ENCODE results near the gene PCSK5. TPM values are rescaled to one million over a fixed set of nuclear protein-coding genes. Genes with fewer than 3 reads are reported as not detected.

Gene PCSK5
- total RNA-seq, 1 experiment from 2014 or later = 0.17 TPM

- BruUV-seq (replicated peaks) = no TSS peak
- H3K4me1 ChIP-seq (ENCODE audit: insufficient read depth, low read length, poor library complexity, severe bottlenecking) = no peaks in the 10 kb centered on the region
- POLR2A ChIA-PET (ENCODE audit: low non-redundant PET) = no interaction called here
- peaks cover 31% of the 10 kb centered on the region for H3K27me3 ChIP-seq (replicated peaks; ENCODE audit: insufficient read depth, low read depth, low read length, poor library complexity)
- CTCF ChIA-PET = no interaction called here
- H3K9me3 ChIP-seq (ENCODE audit: low read depth, low read length, poor library complexity, severe bottlenecking) = no peaks in the 10 kb centered on the region
- no peak for DNase-seq (ENCODE audit: low spot score)
- TF ChIP-seq EZH2 (IDR thresholded peaks at IDR 0.05; ENCODE audit: borderline replicate concordance, low read depth, low read length, poor library complexity, severe bottlenecking) = no peak
- TF ChIP-seq, protein P1, sequence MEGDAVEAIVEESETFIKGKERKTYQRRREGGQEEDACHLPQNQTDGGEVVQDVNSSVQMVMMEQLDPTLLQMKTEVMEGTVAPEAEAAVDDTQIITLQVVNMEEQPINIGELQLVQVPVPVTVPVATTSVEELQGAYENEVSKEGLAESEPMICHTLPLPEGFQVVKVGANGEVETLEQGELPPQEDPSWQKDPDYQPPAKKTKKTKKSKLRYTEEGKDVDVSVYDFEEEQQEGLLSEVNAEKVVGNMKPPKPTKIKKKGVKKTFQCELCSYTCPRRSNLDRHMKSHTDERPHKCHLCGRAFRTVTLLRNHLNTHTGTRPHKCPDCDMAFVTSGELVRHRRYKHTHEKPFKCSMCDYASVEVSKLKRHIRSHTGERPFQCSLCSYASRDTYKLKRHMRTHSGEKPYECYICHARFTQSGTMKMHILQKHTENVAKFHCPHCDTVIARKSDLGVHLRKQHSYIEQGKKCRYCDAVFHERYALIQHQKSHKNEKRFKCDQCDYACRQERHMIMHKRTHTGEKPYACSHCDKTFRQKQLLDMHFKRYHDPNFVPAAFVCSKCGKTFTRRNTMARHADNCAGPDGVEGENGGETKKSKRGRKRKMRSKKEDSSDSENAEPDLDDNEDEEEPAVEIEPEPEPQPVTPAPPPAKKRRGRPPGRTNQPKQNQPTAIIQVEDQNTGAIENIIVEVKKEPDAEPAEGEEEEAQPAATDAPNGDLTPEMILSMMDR (conservative IDR thresholded peaks at IDR 0.05; ENCODE audit: low read depth, low read length) = no peak
- H3K27ac ChIP-seq (ENCODE audit: low read depth, low read length, poor library complexity, severe bottlenecking) = no peak overlapping the region
- no peak overlapping the region for H3K4me3 ChIP-seq (ENCODE audit: low read depth, low read length, poor library complexity, severe bottlenecking)
- no peaks in the 10 kb centered on the region for H3K36me3 ChIP-seq (ENCODE audit: insufficient read depth, low read length, poor library complexity, severe bottlenecking)
- intact Hi-C loops (cut with micrococcal nuclease; ENCODE audit: unreplicated experiment) = no loop called here
These were observed 406.3 kb downstream of the PCSK5 start for GRCh38 chr9:76296561-76297310.

- Histone ChIP-seq H3K9me3 (ENCODE audit: low read depth, low read length, poor library complexity, severe bottlenecking) (no peaks in the 10 kb centered on the region), H3K36me3 (ENCODE audit: insufficient read depth, low read length, poor library complexity, severe bottlenecking) (no peaks in the 10 kb centered on the region), H3K4me1 (ENCODE audit: insufficient read depth, low read length, poor library complexity, severe bottlenecking) (no peaks in the 10 kb centered on the region), H3K4me3 (ENCODE audit: low read depth, low read length, poor library complexity, severe bottlenecking) (no peak overlapping the region), H3K27ac (ENCODE audit: low read depth, low read length, poor library complexity, severe bottlenecking) (no peak overlapping the region), H3K27me3 (replicated peaks; ENCODE audit: insufficient read depth, low read depth, low read length, poor library complexity) (peaks cover 24% of the 10 kb centered on the region)
- ChIA-PET POLR2A (ENCODE audit: low non-redundant PET) (no interaction called here), CTCF (no interaction called here)
- intact Hi-C loops (cut with micrococcal nuclease; ENCODE audit: unreplicated experiment) = no loop called here
- no peak for DNase-seq (ENCODE audit: low spot score)
- no peak for TF ChIP-seq EZH2 (IDR thresholded peaks at IDR 0.05; ENCODE audit: borderline replicate concordance, low read depth, low read length, poor library complexity, severe bottlenecking)
- TF ChIP-seq, protein P1 (conservative IDR thresholded peaks at IDR 0.05; ENCODE audit: low read depth, low read length) = no peak
- BruUV-seq (replicated peaks) = no TSS peak
These were observed 407.3 kb downstream of the PCSK5 start for GRCh38 chr9:76297721-76298239.

GRCh38 chr9:76298521-76299144 is 408.2 kb downstream of the PCSK5 start:
- CTCF ChIA-PET = no interaction called here
- H3K9me3 ChIP-seq (ENCODE audit: low read depth, low read length, poor library complexity, severe bottlenecking) = no peaks in the 10 kb centered on the region
- POLR2A ChIA-PET (ENCODE audit: low non-redundant PET) = no interaction called here
- TF ChIP-seq EZH2 (IDR thresholded peaks at IDR 0.05; ENCODE audit: borderline replicate concordance, low read depth, low read length, poor library complexity, severe bottlenecking) = no peak
- TF ChIP-seq, protein P1 (conservative IDR thresholded peaks at IDR 0.05; ENCODE audit: low read depth, low read length) = no peak
- no peak overlapping the region for H3K27ac ChIP-seq (ENCODE audit: low read depth, low read length, poor library complexity, severe bottlenecking)
- intact Hi-C loops (cut with micrococcal nuclease; ENCODE audit: unreplicated experiment) = no loop called here
- no peaks in the 10 kb centered on the region for H3K36me3 ChIP-seq (ENCODE audit: insufficient read depth, low read length, poor library complexity, severe bottlenecking)
- DNase-seq (ENCODE audit: low spot score) = no peak
- peaks cover 24% of the 10 kb centered on the region for H3K27me3 ChIP-seq (replicated peaks; ENCODE audit: insufficient read depth, low read depth, low read length, poor library complexity)
- no peak overlapping the region for H3K4me3 ChIP-seq (ENCODE audit: low read depth, low read length, poor library complexity, severe bottlenecking)
- no TSS peak for BruUV-seq (replicated peaks)
- H3K4me1 ChIP-seq (ENCODE audit: insufficient read depth, low read length, poor library complexity, severe bottlenecking) = no peaks in the 10 kb centered on the region

Data from A673 (cell line).